HepG2 (cell line): ENCODE results near the gene PPM1G. TPM values are rescaled to one million over a fixed set of nuclear protein-coding genes. Genes with fewer than 3 reads are reported as not detected.

Source experiments
- ATM ChIP-seq: fragments of 450-650 bp; IDR thresholded peaks from 2 replicates; pipeline ENCODE4 v1.7.1; 2017; ENCODE audit warnings: mild to moderate bottlenecking, borderline replicate concordance
- ELF3 ChIP-seq: IDR thresholded peaks from 2 replicates; pipeline ENCODE4 v1.6.1; 2016; ENCODE audit warnings: missing genetic modification reagents, missing compliant biosample characterization
- GATA4 ChIP-seq: sonication (generic); IDR thresholded peaks from 2 replicates; pipeline ENCODE4 v1.6.1; 2016; ENCODE audit warnings: antibody characterized with exemption, low read depth, borderline replicate concordance
- NFYB ChIP-seq: sonication (generic); formaldehyde crosslinking; IDR thresholded peaks from 2 replicates; pipeline ENCODE4 v1.4.0; 2020; ENCODE audit warnings: missing genetic modification reagents
- NR2F2 ChIP-seq: IDR thresholded peaks from 2 replicates; pipeline ENCODE4 v1.6.1; 2012; ENCODE audit warnings: low read depth, inconsistent platforms, borderline replicate concordance
- RBAK ChIP-seq: sonication (generic); formaldehyde crosslinking; IDR thresholded peaks from 2 replicates; pipeline ENCODE4 v1.5.1; 2020; ENCODE audit warnings: mild to moderate bottlenecking, missing genetic modification reagents
- RBM22 ChIP-seq: fragments of 200-400 bp; formaldehyde crosslinking; optimal IDR thresholded peaks from 2 replicates; pipeline ENCODE3; 2017; ENCODE audit warnings: mild to moderate bottlenecking, low read length, moderate library complexity
- U2AF2 ChIP-seq: fragments of 200-400 bp; formaldehyde crosslinking; IDR thresholded peaks from 2 replicates; pipeline ENCODE4 v1.6.1; 2017; ENCODE audit warnings: low read depth, mild to moderate bottlenecking, low read length
- ZFX ChIP-seq: sonication (generic); formaldehyde crosslinking; IDR thresholded peaks from 2 replicates; pipeline ENCODE4 v1.4.0; 2020; ENCODE audit warnings: mild to moderate bottlenecking, low read depth, missing genetic modification reagents, moderate library complexity
- ZNF652 ChIP-seq: IDR thresholded peaks from 2 replicates; pipeline ENCODE4 v1.6.1; 2016; ENCODE audit warnings: low read depth, borderline replicate concordance
- polyA plus RNA-seq, 8 experiments: library from polyadenylated mRNA; depleted of rRNA in 3 of 8; stranded (reverse) in 7 of 8; unstranded in 1 of 8; fragments of >200 nt; fragmentation: Illumina TruSeq in 4 of 8; extraction: Trizol in 4 of 8; gene quantifications; 2 replicates each; pipeline versions ENCODE4 v1.2.1 to v1.2.3, GENCODE V29; 2011 to 2016; ENCODE audit warnings: low read depth in 4 of 8, missing spikeins in 1 of 8, mixed read lengths in 1 of 8; ENCODE audit not compliant: insufficient read depth in 1 of 8
- total RNA-seq, 5 experiments: library from RNA; depleted of rRNA; stranded (reverse); fragments of >200 nt; fragmentation: Illumina TruSeq; extraction: Trizol; gene quantifications; 2 replicates each; pipeline ENCODE4 v1.2.3, GENCODE V29; 2016; ENCODE audit warnings: low read depth in 1 of 5
- TF ChIP-seq, protein P1 (sequence below): sonication (generic); formaldehyde crosslinking; IDR thresholded peaks from 2 replicates; pipeline ENCODE4 v1.9.0; 2022; ENCODE audit warnings: low read depth, missing genetic modification reagents
- TF ChIP-seq, protein P2 (sequence below): sonication (generic); formaldehyde crosslinking; IDR thresholded peaks from 2 replicates; pipeline ENCODE4 v1.4.0; 2020; ENCODE audit warnings: missing genetic modification reagents
- TF ChIP-seq, protein P3 (sequence below): sonication (generic); formaldehyde crosslinking; IDR thresholded peaks from 2 replicates; pipeline ENCODE4 v1.8.0; 2022; ENCODE audit warnings: mild to moderate bottlenecking, missing genetic modification reagents, borderline replicate concordance

Gene PPM1G
- total and polyA plus RNA-seq, 2 of the 13 experiments (the other 11 are each of a cell fraction or from before 2014, with no cell fraction given), result 58.2 to 213 TPM

DNA sequence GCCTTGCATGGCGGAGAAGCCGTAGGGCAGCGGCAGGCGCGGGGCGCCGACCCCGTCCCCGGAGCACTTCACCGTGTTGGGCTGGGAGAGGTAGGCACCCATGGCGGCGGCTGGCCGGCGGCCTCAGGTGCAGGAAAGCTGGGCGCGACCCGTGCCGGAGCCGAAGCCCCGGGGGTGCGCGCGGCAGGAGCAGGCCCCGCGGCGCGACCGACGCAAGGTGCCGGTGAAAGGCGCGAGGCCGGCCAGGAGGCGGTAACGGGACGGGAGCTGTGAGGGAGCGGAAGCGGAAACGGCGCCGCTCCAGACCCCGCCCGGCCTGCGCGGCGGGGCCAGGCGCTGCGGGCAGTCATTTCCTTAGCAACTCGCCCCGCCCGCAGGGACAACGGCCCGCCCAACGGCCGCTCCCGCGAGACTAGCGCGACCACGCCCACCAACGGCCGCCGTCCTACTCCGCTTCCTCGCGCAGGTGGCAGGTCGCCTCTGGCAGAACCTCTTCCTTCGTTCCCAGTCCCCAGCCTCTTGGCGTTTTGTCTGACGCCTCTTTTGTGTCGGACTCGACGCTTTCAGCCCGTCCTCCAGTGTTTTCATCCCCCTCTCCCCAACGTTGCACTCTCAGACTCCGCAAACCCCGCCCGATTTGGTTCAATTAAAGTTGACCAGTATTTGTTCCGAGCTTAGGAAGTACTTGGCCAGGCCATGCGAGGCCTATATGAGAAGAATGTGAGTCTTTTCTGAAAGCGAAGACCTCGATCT lies at the start of gene PPM1G (continued):
- TF ChIP-seq, protein P1, sequence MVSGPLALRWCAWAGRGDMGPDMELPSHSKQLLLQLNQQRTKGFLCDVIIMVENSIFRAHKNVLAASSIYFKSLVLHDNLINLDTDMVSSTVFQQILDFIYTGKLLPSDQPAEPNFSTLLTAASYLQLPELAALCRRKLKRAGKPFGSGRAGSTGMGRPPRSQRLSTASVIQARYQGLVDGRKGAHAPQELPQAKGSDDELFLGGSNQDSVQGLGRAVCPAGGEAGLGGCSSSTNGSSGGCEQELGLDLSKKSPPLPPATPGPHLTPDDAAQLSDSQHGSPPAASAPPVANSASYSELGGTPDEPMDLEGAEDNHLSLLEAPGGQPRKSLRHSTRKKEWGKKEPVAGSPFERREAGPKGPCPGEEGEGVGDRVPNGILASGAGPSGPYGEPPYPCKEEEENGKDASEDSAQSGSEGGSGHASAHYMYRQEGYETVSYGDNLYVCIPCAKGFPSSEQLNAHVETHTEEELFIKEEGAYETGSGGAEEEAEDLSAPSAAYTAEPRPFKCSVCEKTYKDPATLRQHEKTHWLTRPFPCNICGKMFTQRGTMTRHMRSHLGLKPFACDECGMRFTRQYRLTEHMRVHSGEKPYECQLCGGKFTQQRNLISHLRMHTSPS (CRISPR knock-in tag), result 0 out of 2 replicates have a peak, but pooled peaks have one; percentile 45
- TF ChIP-seq RBAK (CRISPR knock-in tag), result no peak
- TF ChIP-seq, protein P2, sequence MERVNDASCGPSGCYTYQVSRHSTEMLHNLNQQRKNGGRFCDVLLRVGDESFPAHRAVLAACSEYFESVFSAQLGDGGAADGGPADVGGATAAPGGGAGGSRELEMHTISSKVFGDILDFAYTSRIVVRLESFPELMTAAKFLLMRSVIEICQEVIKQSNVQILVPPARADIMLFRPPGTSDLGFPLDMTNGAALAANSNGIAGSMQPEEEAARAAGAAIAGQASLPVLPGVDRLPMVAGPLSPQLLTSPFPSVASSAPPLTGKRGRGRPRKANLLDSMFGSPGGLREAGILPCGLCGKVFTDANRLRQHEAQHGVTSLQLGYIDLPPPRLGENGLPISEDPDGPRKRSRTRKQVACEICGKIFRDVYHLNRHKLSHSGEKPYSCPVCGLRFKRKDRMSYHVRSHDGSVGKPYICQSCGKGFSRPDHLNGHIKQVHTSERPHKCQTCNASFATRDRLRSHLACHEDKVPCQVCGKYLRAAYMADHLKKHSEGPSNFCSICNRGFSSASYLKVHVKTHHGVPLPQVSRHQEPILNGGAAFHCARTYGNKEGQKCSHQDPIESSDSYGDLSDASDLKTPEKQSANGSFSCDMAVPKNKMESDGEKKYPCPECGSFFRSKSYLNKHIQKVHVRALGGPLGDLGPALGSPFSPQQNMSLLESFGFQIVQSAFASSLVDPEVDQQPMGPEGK (CRISPR knock-in tag), result peak; percentile 75
- no peak for TF ChIP-seq U2AF2
- peak; percentile 95 for TF ChIP-seq ELF3 (CRISPR knock-in tag)
- peak; percentile 84 for TF ChIP-seq GATA4
- TF ChIP-seq RBM22, result peak; percentile 64
- TF ChIP-seq, protein P3, sequence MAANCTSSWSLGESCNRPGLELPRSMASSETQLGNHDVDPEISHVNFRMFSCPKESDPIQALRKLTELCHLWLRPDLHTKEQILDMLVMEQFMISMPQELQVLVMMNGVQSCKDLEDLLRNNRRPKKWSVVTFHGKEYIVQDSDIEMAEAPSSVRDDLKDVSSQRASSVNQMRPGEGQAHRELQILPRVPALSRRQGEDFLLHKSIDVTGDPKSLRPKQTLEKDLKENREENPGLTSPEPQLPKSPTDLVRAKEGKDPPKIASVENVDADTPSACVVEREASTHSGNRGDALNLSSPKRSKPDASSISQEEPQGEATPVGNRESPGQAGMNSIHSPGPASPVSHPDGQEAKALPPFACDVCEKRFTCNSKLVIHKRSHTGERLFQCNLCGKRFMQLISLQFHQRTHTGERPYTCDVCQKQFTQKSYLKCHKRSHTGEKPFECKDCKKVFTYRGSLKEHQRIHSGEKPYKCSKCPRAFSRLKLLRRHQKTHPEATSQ (CRISPR knock-in tag), result peak; percentile 84; the same call in 1 of the 2 replicates
- peak; percentile 20; the same call in 1 of the 2 replicates for TF ChIP-seq NR2F2
- TF ChIP-seq NFYB (CRISPR knock-in tag), result no peak; the same call in 1 of the 2 replicates
- no peak for TF ChIP-seq ATM
- no peak for TF ChIP-seq ZNF652
- TF ChIP-seq ZFX, result peak; percentile 96
- TF ChIP-seq, all 625 proteins: peak for 406
